ENCODE data around the gene CPNE5.

DNA sequence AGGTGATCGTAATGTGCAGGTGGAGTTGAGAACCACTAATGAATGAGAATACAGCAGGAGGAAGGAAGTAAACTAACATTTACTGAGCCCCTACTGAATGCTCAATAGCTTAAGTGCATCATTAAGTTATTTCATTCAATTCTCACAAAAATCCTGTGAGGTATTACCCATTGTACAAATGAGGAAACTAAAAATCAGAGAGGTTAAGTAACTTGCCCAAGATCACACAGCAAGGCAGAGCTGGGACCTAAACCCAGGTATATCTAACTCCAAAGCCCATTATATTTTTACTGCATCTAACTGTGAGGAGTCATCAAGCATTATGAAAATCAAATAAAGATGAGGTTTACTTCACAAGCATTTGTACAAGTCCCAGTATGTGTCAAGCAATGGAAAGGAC lies 35.3 kb downstream of the CPNE5 start:
- TF ChIP-seq, protein P1, sequence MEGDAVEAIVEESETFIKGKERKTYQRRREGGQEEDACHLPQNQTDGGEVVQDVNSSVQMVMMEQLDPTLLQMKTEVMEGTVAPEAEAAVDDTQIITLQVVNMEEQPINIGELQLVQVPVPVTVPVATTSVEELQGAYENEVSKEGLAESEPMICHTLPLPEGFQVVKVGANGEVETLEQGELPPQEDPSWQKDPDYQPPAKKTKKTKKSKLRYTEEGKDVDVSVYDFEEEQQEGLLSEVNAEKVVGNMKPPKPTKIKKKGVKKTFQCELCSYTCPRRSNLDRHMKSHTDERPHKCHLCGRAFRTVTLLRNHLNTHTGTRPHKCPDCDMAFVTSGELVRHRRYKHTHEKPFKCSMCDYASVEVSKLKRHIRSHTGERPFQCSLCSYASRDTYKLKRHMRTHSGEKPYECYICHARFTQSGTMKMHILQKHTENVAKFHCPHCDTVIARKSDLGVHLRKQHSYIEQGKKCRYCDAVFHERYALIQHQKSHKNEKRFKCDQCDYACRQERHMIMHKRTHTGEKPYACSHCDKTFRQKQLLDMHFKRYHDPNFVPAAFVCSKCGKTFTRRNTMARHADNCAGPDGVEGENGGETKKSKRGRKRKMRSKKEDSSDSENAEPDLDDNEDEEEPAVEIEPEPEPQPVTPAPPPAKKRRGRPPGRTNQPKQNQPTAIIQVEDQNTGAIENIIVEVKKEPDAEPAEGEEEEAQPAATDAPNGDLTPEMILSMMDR (IDR thresholded peaks at IDR 0.05): no peak
- no peak for TF ChIP-seq TCF7L2 (IDR thresholded peaks at IDR 0.05; ENCODE audit: low read depth, low read length)
- TF ChIP-seq, protein P2, sequence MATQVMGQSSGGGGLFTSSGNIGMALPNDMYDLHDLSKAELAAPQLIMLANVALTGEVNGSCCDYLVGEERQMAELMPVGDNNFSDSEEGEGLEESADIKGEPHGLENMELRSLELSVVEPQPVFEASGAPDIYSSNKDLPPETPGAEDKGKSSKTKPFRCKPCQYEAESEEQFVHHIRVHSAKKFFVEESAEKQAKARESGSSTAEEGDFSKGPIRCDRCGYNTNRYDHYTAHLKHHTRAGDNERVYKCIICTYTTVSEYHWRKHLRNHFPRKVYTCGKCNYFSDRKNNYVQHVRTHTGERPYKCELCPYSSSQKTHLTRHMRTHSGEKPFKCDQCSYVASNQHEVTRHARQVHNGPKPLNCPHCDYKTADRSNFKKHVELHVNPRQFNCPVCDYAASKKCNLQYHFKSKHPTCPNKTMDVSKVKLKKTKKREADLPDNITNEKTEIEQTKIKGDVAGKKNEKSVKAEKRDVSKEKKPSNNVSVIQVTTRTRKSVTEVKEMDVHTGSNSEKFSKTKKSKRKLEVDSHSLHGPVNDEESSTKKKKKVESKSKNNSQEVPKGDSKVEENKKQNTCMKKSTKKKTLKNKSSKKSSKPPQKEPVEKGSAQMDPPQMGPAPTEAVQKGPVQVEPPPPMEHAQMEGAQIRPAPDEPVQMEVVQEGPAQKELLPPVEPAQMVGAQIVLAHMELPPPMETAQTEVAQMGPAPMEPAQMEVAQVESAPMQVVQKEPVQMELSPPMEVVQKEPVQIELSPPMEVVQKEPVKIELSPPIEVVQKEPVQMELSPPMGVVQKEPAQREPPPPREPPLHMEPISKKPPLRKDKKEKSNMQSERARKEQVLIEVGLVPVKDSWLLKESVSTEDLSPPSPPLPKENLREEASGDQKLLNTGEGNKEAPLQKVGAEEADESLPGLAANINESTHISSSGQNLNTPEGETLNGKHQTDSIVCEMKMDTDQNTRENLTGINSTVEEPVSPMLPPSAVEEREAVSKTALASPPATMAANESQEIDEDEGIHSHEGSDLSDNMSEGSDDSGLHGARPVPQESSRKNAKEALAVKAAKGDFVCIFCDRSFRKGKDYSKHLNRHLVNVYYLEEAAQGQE (IDR thresholded peaks at IDR 0.05; ENCODE audit: insufficient read depth in 1 of 2, low read depth in 2 of 2, low read length in 1 of 2): no peak
- no peak for TF ChIP-seq POLR2AphosphoS5 (IDR thresholded peaks at IDR 0.05; ENCODE audit: low read depth, low read length)

Data from Panc1 (cell line).